Right atrium auricular region (tissue), 2 donors: ENCODE data around the gene TBC1D9. TPM values are rescaled to one million over a fixed set of nuclear protein-coding genes. Genes with fewer than 3 reads are reported as not detected.

Experiments
- DNase-seq: peaks from one replicate; pipeline ENCODE4 v3.0.0-alpha.2; 2019; ENCODE audit warnings: low spot score
- H3K27ac ChIP-seq, 2 donors: fragments of 200-600 bp; sonication (generic); 1 replicate in 1 of 2; 2 replicates in 1 of 2; pipeline ENCODE4 v1.5.1; 2016 to 2019
- H3K27me3 ChIP-seq, 2 donors: fragments of 200-600 bp; sonication (generic); one replicate each; pipeline versions ENCODE4 v1.5.1 to v1.6.0; 2017 to 2019
- H3K36me3 ChIP-seq: fragments of 200-600 bp; sonication (generic); one replicate; pipeline ENCODE4 v1.5.1; 2016
- H3K4me1 ChIP-seq, 2 donors: fragments of 200-600 bp; sonication (generic); one replicate each; pipeline versions ENCODE4 v1.5.1 to v1.6.0; 2017 to 2019
- H3K4me3 ChIP-seq, 2 donors: fragments of 200-600 bp; sonication (generic); 1 replicate in 1 of 2; 2 replicates in 1 of 2; pipeline ENCODE4 v1.5.1; 2017 to 2019; ENCODE audit warnings: mild to moderate bottlenecking in 1 of 2, moderate library complexity in 1 of 2
- H3K9me3 ChIP-seq, 2 donors: fragments of 200-600 bp; sonication (generic); one replicate each; pipeline ENCODE4 v1.5.1; 2019
- CTCF ChIP-seq, 2 donors: fragments of 200-600 bp; sonication (generic); IDR thresholded peaks; one replicate each; pipeline ENCODE4 v1.5.1; 2019; ENCODE audit warnings: antibody characterized with exemption in 2 of 2
- total RNA-seq, 2 donors: library from RNA; depleted of rRNA; stranded (reverse); fragments of >200 nt; gene quantifications; one replicate each; pipeline ENCODE4 v1.1.0, GENCODE V29; 2016

Gene TBC1D9
- total RNA-seq, 2 donors from 2014 or later, result 10.9 to 18.8 TPM

GRCh38 chr4:140617499-140618248 is 138.5 kb downstream of the TBC1D9 start:
- Histone ChIP-seq H3K4me1 (no peaks in the 10 kb centered on the region), H3K27ac (no peak overlapping the region), H3K9me3 (no peaks in the 10 kb centered on the region), H3K36me3 (peaks cover 8% of the 10 kb centered on the region), H3K4me3 (no peak overlapping the region), H3K27me3 (no peaks in the 10 kb centered on the region)
- TF ChIP-seq CTCF (IDR thresholded peaks at IDR 0.05), result no peak
- no peak for DNase-seq

GRCh38 chr4:140615451-140615850 is 140.7 kb downstream of the TBC1D9 start:
- Histone ChIP-seq H3K9me3 (no peaks in the 10 kb centered on the region), H3K27me3 (no peaks in the 10 kb centered on the region), H3K4me3 (no peak overlapping the region), H3K36me3 (no peaks in the 10 kb centered on the region), H3K27ac (no peak overlapping the region), H3K4me1 (no peaks in the 10 kb centered on the region)
- TF ChIP-seq CTCF (IDR thresholded peaks at IDR 0.05), result no peak
- DNase-seq, result no peak

- DNase-seq, result no peak
- Histone ChIP-seq H3K4me3 (no peak overlapping the region), H3K4me1 (no peaks in the 10 kb centered on the region), H3K27me3 (no peaks in the 10 kb centered on the region), H3K27ac (no peak overlapping the region), H3K9me3 (no peaks in the 10 kb centered on the region), H3K36me3 (no peaks in the 10 kb centered on the region)
- no peak for TF ChIP-seq CTCF (IDR thresholded peaks at IDR 0.05)
These were observed 143.8 kb downstream of the TBC1D9 start for GRCh38 chr4:140612357-140612756.

- H3K27ac ChIP-seq, result no peak overlapping the region
- no peaks in the 10 kb centered on the region for H3K9me3 ChIP-seq
- no peak for DNase-seq
- H3K27me3 ChIP-seq, result no peaks in the 10 kb centered on the region
- TF ChIP-seq CTCF (IDR thresholded peaks at IDR 0.05), result no peak
- H3K4me1 ChIP-seq, result no peaks in the 10 kb centered on the region
- H3K36me3 ChIP-seq, result no peaks in the 10 kb centered on the region
- no peak overlapping the region for H3K4me3 ChIP-seq
These were observed 144.3 kb downstream of the TBC1D9 start for GRCh38 chr4:140611854-140612253.

GRCh38 chr4:140609548-140610425 is 146.4 kb downstream of the TBC1D9 start:
- Histone ChIP-seq H3K4me3 (no peak overlapping the region), H3K4me1 (no peaks in the 10 kb centered on the region), H3K36me3 (no peaks in the 10 kb centered on the region), H3K9me3 (no peaks in the 10 kb centered on the region), H3K27ac (no peak overlapping the region), H3K27me3 (no peaks in the 10 kb centered on the region)
- DNase-seq, result no peak
- peak; percentile 45 to 73 for TF ChIP-seq CTCF (IDR thresholded peaks at IDR 0.05)
